ENCODE results near the gene FBXL4.

Gene FBXL4

DNA sequence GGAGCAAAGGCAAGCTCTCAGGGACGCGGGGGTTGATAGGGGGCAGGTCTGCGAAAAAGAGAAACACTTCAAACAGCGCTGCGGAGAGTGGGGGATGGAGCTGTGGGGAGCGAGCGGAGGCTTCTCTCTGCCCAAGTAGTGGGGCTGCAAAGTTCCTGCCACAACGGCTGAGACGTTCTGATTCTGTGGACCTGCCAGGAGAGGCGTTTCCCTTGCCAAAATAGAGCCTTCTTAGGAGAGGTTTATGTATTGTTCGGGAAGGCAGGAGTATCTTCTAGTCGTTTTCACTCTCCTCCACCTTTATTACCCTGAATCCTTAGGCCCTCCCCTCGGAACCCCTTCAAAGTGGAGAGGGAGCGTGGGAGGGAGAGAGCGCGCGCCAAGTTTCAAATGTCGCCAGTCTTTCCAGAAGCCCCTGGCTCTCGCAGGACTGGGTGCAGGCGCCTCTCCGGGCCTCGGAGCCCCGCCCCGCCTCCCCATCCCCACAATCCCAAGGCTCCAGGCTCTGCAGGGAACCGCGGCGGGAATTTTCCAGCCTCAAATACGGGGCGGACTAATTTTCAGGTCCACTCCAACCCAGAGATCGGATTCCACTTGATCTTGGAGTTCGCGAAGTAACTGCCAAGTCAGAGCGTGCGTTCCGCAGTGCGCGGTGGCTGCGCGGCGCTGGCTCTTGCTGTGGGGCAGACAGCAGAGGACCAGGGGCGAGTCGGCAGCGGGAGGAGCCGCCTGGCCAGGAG lies 123.4 kb downstream of the FBXL4 start:
- DNase-seq, result no peak

DNA sequence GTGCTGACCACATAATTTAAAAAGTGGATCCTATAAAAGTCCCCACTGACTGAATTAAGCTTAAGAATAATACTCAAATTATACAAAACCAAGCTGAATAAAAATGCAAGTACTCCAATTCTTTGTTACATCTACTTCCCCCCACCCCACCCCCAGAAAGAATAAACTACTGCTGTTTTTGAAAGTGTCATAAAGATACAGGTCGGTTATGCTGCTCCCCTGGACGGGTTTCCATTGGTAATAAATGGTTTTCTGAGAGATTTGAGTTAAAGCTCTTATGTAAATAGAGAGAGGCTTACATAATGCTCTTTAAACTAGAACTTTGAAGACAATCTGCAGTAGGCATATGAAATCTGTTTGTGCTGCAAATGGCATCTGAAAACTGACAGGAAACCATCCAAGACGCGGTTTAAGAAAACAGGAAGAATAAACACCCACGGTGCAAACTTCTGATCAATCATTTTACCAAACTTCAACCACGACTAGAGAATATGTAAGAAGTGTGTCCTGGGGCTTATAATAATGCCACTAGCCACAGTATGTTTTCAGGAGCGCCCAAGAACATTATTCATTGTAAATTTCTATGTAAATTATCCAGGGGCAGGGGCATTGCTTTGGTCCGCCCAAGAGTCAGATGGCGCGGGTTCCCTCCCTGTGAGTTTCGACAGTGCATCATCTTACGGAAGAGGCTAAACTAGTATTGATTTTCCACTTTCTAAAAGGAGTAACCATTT lies 124.2 kb downstream of the FBXL4 start:
- no peak for DNase-seq

DNA sequence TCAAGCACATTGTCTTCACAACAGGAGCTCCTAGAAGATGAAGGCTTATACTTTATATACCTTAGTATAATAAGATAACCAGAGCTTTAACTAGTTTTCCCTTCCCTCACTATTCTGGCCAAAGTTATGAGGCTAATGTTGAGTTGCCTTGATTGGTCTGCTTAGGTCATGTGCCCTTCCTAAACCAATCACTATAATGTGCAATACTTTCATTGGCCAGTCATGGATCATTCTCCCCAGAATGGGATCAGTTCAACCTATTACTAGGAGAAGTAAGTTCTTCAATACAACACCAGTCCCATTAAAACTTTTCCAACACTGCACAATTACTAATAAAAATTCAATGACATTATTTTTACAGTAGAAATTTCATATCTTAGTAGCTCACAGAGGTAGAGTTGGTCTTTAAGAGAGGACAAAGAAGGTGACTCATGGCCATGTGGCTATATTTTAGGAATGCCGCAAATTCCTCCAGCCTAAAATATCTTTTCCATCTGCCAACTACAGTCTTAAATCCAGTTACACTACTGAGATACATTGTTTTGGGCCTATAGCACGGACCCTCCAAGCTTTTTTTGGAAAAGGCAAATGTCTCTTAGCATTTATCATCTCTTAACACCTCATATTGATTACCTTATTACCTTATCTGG lies 125.9 kb downstream of the FBXL4 start:
- DNase-seq, result no peak
